Measurements from ENCODE around the gene TESK2. TPM values are rescaled to one million over a fixed set of nuclear protein-coding genes. Genes with fewer than 3 reads are reported as not detected.
"Not testable (repeated sequence)": the region's sequence is repeated elsewhere in the genome, so short reads cannot be mapped to it uniquely, and the experiment has no call there.

Gene TESK2
- total RNA-seq, 1 experiment from 2014 or later = 13.8 TPM

- H3K27ac ChIP-seq = peak overlapping the region; percentile 43; the same call in 1 of the 2 replicates
These were observed 25.5 kb upstream of the TESK2 start for GRCh38 chr1:45516465-45516864.

GRCh38 chr1:45516036-45516435 is 25.1 kb upstream of the TESK2 start:
- Histone ChIP-seq H2AFZ (no peak overlapping the region), H3F3A (ENCODE audit: insufficient read depth, low read depth) (peaks cover 83% of the 10 kb centered on the region), H4K20me1 (ENCODE audit: insufficient read depth) (peaks cover 100% of the 10 kb centered on the region), H3K79me2 (ENCODE audit: low read depth) (peaks cover 83% of the 10 kb centered on the region), H3K4me1 (replicated peaks; ENCODE audit: insufficient read depth) (peaks cover 40% of the 10 kb centered on the region), H3K27ac (peak overlapping the region; percentile 43; the same call in 1 of the 2 replicates), H3K9me3 (ENCODE audit: insufficient read depth, low read depth) (no peaks in the 10 kb centered on the region), H3K27me3 (ENCODE audit: insufficient read depth, low read depth) (no peaks in the 10 kb centered on the region), H3K4me2 (peak overlapping the region; percentile 27; the same call in 1 of the 2 replicates), H3K36me3 (ENCODE audit: low read depth) (peaks cover 66% of the 10 kb centered on the region), H3K4me3 (no peak overlapping the region), H3K9me2 (ENCODE audit: insufficient read depth) (no peaks in the 10 kb centered on the region)
- ChIA-PET POLR2A (ENCODE audit: unreplicated experiment) (interaction anchor here (0.6 to 1.0 kb wide), 3 partner anchors 35 to 290 kb away, joined by 3 to 8 read pairs (median 5); partner anchors contain the start of gene AKR1A1), CTCF (interaction anchor here (0.5 kb wide), 1 partner anchor 23 kb away, joined by 3 read pairs; no protein-coding TSS in a partner anchor)
- TF ChIP-seq EZH2 (IDR thresholded peaks at IDR 0.05; ENCODE audit: low read depth) = no peak
- TF ChIP-seq, protein P1, sequence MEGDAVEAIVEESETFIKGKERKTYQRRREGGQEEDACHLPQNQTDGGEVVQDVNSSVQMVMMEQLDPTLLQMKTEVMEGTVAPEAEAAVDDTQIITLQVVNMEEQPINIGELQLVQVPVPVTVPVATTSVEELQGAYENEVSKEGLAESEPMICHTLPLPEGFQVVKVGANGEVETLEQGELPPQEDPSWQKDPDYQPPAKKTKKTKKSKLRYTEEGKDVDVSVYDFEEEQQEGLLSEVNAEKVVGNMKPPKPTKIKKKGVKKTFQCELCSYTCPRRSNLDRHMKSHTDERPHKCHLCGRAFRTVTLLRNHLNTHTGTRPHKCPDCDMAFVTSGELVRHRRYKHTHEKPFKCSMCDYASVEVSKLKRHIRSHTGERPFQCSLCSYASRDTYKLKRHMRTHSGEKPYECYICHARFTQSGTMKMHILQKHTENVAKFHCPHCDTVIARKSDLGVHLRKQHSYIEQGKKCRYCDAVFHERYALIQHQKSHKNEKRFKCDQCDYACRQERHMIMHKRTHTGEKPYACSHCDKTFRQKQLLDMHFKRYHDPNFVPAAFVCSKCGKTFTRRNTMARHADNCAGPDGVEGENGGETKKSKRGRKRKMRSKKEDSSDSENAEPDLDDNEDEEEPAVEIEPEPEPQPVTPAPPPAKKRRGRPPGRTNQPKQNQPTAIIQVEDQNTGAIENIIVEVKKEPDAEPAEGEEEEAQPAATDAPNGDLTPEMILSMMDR (conservative IDR thresholded peaks at IDR 0.05) = no peak
- intact Hi-C loops (cut with micrococcal nuclease; ENCODE audit: unreplicated experiment) = no loop called here
- no TSS peak for BruUV-seq (replicated peaks)
- DNase-seq = no peak

More at GRCh38 chr1:45516465-45516864, 25.5 kb upstream of the TESK2 start:
- intact Hi-C loops (cut with micrococcal nuclease; ENCODE audit: unreplicated experiment) = no loop called here
- Histone ChIP-seq H3K27me3 (ENCODE audit: insufficient read depth, low read depth) (no peaks in the 10 kb centered on the region), H3K9me2 (ENCODE audit: insufficient read depth) (no peaks in the 10 kb centered on the region), H3F3A (ENCODE audit: insufficient read depth, low read depth) (peaks cover 78% of the 10 kb centered on the region), H3K4me2 (peak overlapping the region; percentile 27; the same call in 1 of the 2 replicates), H2AFZ (no peak overlapping the region), H4K20me1 (ENCODE audit: insufficient read depth) (peaks cover 100% of the 10 kb centered on the region), H3K4me3 (no peak overlapping the region), H3K36me3 (ENCODE audit: low read depth) (peaks cover 61% of the 10 kb centered on the region), H3K9me3 (ENCODE audit: insufficient read depth, low read depth) (no peaks in the 10 kb centered on the region), H3K4me1 (replicated peaks; ENCODE audit: insufficient read depth) (peaks cover 40% of the 10 kb centered on the region), H3K79me2 (ENCODE audit: low read depth) (peaks cover 87% of the 10 kb centered on the region)
- peak; percentile 51 to 65 for DNase-seq
- TF ChIP-seq, protein P1 (conservative IDR thresholded peaks at IDR 0.05) = no peak
- no peak for TF ChIP-seq EZH2 (IDR thresholded peaks at IDR 0.05; ENCODE audit: low read depth)
- BruUV-seq (replicated peaks) = no TSS peak
- CTCF ChIA-PET = interaction anchor here (0.5 kb wide), 1 partner anchor 24 kb away, joined by 3 read pairs; no protein-coding TSS in a partner anchor
- POLR2A ChIA-PET (ENCODE audit: unreplicated experiment) = interaction anchor here (0.6 to 1.0 kb wide), 4 partner anchors 34 to 379 kb away, joined by 3 to 8 read pairs (median 4); partner anchors contain the start of gene AKR1A1

DNA sequence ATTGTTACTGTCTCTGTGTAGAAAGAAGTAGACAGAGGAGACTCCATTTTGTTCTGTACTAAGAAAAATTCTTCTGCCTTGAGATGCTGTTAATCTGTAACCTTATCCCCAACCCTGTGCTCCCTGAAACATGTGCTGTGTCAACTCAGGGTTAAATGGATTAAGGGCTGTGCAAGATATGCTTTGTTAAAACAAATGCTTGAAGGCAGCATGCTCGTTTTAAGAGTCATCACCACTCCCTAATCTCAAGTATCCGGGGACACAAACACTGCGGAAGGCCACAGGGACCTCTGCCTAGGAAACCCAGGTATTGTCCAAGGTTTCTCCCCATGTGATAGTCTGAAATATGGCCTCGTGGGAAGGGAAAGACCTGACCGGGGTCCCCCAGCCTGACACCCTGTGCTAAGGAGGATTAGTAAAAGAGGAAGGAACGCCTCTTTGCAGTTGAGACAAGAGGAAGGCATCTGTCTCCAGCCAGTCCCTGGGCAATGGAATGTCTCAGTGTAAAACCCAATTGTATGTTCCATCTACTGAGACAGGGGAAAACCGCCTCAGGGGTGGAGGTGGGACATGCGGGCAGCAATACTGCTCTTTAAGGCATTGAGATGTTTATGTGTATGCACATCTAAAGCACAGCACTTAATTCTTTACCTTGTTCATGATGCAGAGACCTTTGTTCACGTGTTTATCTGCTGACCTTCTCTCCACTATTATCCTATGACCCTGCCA is 22.7 kb upstream of the TESK2 start:
- Histone ChIP-seq H3K4me1 (replicated peaks; ENCODE audit: insufficient read depth) (peaks cover 29% of the 10 kb centered on the region), H3K36me3 (ENCODE audit: low read depth) (peaks cover 68% of the 10 kb centered on the region), H3F3A (ENCODE audit: insufficient read depth, low read depth) (peaks cover 95% of the 10 kb centered on the region), H3K27ac (peak overlapping the region; percentile 45; the same call in 1 of the 2 replicates), H4K20me1 (ENCODE audit: insufficient read depth) (peaks cover 87% of the 10 kb centered on the region), H3K79me2 (ENCODE audit: low read depth) (peaks cover 60% of the 10 kb centered on the region)
- H2AFZ ChIP-seq; H3K9me2 ChIP-seq (ENCODE audit: insufficient read depth); BruUV-seq (replicated peaks); POLR2A ChIA-PET (ENCODE audit: unreplicated experiment); CTCF ChIA-PET; intact Hi-C loops (cut with micrococcal nuclease; ENCODE audit: unreplicated experiment); DNase-seq; H3K4me3 ChIP-seq; H3K9me3 ChIP-seq (ENCODE audit: insufficient read depth, low read depth); H3K27me3 ChIP-seq (ENCODE audit: insufficient read depth, low read depth); H3K4me2 ChIP-seq: not testable (repeated sequence)

All from PC-9 (cell line).